T-helper 1 cell (primary cell): ENCODE measurements around the gene C10orf67.
A peak's percentile ranks its signal among the peaks of the same experiment; 100 is the strongest.
"Not testable (repeated sequence)": the region's sequence is repeated elsewhere in the genome, so short reads cannot be mapped to it uniquely, and the experiment has no call there.

ENCODE experiments used
- DNase-seq, 5 donors: peaks; one replicate each; pipeline ENCODE4 v3.0.0-alpha.2; 2012 to 2020

The C10orf67 gene

DNA sequence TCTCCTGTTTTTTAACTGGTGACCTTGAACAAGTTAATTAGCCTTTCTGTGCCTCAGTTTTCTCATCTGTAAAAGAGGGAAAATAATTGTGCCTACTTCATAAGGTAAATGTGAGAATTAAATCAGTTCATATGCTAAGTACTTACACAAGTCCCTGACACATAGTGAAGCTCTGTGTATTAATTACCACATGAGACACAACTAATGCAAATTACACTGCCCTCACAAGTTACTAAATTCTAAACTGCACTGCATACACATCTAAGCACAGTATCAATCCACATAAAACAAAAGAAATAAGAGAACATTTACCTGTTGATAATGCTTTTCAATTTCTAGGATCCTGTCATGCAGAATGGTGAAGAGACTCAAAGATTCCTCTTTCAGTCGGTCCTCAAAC lies 22.5 kb downstream of the C10orf67 start:
- DNase-seq = no peak

DNA sequence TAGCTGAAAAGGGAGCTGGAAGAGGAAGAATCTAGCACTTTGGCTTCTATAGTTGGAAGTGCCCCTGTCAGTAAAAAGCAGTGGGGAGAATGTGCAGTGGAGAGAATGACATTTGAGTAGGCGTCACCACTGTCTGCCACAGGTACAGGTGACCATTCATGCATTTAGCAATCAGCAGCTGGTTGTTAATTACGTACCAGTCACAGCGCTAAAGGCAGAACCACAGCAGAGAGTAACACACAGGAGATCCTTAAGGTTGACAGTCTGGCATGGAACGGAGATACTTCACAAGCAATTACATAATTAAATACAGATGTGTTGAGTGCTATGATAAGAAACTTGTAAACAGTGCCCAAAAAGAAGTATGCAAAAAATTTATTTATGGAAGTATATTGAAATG lies 24.8 kb downstream of the C10orf67 start:
- DNase-seq = no peak

DNA sequence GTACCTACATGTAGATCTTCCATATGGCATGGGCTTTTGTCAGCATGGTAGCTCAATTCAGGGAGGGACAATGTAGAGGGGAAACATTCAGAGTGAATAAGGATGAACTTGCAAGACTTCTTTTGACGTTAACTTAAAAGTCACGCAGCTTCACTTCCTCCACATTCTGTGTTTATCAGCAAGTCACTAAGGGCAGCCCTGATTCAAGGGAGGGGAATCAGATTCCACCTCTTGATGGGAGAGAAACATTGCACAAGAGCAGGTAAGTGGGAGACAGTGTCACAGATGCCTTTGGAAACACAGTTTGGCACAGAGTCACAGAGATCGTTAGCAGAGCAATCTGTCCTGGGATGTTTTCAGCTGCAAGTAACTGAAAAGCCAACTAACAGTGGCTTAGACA lies 26.2 kb downstream of the C10orf67 start:
- no peak for DNase-seq

DNA sequence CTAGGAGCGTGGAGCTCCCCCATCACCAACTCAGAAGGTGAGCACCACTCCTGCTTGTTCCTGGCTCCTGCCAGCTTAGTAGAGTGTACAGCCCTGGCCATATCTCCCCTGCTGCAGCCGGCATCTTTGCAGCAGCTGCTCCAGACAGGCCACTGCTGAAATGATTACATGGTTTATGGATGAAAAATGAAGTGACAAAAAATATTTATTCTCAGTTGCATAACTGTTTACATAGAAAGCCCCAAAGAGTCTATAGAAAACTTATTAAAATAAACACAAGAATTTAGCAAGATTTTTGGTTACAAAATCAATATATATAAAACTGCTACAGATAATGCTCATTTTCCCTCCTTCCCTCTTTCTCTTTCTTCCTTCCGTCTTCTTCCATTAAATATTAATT lies 27.2 kb downstream of the C10orf67 start:
- DNase-seq = no peak

DNA sequence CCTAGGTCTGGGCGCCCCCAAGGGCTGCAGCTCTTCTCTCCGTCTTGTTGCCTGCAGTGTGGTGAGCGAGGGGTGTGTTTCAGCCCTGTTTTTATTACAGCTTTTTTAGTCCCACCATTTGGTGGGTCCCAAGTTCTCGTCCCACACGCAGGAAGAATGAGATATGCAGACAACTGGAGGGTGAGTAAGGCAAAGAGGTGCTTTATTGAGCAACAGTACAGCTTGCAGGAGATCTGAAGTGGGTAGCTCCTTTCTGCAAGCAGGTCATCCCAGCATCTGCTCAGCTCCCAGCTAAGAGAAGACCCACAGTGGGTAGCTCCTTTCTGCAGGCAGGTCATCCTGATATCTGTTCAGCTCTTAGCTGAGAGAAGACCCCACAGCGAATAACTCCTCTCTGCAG lies 28.2 kb downstream of the C10orf67 start:
- no peak for DNase-seq

DNA sequence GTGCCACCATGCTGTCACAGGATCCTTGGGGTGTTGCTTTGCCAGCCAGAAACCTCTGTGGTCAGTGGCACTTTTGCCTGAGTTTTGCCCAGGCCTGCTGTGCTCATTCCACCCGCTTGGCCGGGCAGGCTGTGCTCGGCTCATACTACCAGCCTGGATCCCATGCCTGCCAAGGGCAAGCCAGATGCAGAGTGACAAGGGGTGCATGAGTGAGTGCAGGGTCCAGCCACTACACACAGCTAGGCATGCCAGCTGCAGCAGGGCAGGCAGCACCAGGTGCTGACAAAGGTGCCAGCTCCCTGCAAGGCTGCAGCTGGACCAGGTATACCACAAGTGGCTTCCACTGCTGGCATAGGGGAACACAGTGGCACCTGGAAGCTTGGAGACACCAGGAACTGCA lies 28.6 kb downstream of the C10orf67 start:
- no peak for DNase-seq

DNA sequence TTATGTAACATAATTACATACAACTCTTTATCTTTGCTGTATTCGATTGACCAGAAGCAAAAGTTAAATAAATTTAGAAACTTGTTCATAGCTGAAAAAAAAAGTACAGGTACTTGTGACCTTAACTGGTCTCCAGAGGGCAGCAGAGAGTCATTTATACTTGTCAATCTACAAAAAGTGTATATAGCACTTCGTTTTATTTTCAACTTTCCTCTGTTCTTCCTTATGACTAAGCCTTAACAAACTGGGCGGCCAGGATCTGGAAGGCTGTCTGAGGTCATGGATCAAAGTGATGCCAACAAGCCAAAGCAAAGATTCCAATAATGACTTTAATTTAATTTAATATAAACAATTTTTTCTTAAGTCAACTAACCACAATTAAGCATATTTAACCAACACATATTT lies 29.8 kb downstream of the C10orf67 start:
- DNase-seq = peak in 4 of 5 donors; percentile 17 to 69 (median 51)

DNA sequence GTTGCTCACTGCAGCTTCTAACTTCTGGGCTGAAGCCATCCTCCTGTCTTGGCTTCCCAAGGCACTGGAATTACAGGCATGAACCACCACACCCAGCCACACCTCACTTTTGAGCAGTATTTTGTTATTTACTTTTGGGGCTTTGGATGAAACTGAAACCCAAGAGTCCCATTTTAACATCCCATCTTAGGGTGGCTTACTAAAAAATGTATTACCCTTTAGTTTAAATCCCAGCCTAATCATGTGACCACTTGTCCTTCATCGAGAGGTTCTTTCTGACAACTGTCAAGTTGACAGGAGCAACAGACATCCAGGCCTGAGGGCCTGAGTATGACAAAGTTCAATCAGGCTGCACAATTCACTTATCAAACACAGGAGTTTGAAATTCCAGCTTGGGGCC lies 33.6 kb downstream of the C10orf67 start:
- DNase-seq = no peak

DNA sequence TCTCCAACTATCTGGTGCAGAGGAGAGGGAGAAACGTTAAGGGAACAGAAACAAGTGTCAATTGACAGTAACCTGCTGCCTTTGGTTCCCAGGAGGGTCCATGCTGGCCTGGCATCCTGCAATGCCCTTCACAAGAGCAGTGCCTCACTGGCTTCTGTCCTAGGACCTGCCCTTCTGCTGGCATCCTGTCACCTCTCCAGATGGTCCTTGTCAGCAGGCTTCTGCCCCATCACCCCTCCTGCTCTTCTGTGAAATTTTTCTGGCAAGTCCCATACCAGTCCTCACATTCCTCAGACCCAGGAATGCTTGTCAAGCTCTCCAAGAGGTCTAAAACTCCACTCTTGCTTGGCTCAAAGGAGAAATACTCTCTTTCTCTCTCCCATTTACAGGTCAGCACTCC lies 34.2 kb downstream of the C10orf67 start:
- DNase-seq = no peak

DNA sequence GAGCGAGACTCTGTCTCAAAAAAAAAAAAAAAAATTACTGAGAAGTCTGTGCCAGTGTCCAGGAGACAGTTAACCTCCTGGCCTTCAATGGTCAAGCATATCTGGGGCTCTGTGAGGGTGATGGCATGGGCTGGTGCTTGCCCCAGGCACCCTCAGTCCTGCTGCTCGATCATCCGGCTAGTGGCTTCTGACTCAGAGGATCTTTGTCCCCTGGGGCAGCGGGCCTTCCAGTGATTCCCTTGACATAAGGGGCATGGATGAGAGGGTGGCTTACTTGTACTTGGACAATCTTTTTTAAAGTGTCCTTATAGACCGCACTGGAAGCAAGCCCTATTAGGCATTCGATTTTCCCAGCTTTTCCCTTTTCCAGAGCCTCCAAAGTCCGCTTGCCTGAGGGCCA lies 44.6 kb downstream of the C10orf67 start:
- not testable (repeated sequence) for DNase-seq

DNA sequence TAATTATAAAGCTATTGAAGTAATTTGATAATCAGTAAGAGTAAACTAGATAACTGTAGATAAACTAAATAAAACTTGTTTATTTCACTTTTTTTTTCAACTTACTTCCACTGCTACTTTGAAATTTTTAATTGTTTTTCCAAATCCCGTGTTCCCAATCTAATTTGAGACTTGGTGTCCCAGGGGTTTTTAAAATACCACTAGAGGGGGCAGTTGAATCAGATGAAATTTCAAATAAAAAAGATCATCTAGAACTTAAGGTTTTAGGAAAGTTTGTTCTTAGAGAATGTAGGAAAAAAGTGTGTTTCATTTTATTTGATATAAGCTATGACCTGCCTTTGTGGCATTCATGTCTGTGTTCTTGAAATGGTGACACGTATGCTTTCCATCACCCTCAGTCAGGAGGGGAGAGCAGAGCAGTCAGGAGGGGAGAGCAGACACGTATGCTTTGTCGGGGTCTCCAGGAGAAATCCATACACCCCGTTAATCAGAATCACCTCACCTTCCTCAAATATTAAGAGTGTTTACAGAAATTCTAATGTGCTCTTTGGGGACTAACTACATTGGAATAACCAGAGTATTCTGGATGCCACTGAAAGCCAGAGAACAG lies 49.9 kb downstream of the C10orf67 start:
- no peak for DNase-seq

DNA sequence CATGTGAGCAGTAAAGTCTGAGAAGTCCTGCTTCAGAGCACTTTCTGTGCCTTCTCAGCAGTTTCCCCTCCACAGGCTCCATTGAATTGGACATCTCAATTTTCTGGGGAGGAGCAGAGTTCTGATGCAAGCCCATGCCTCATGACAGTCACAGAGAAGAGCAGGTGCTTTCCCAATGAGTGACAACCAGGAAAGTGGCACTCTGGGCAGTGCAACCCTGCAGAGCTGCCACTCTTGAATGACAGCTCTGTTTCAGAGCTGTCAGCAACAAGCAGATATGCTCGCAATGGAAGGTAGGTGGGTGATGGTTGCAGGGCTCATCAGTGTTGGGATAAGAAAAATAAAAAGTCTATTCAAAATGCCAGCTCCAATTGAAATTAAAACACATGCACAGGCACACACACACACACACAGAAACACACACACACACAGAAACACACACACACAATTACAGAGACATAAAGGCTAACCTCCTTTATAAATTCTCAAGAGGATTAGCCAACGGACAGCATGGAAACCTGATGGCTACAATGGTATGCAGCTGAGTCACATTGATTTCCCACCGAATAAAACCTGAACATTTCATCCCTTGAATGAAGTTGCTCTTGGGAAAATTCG lies 50.5 kb downstream of the C10orf67 start:
- no peak for DNase-seq

DNA sequence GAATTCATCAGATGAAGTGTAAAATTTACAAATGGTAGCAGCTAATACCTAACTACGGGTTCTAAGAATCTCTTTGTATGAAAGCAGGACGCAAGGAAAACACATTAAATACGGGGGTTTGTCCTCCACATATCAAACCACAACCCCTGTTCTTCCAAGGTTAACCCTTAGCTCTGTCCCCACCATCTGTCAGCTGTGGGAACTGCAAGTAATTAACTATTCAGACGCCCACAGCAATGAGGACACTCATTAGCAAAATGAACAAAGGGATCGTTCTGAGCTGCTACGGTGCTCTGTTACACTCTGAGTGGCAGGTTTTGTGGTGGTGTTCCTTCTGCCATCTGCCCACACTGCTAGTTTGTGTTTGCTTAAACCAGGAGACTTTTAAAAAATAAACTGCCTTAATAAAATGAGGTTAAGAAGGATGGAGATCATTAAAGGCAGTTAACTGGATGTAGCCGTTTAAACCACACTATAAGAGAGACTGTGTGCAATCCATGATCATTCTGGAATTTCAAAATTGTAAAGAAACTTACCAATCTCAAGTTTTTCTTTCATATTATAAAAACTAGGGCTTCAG lies 51.4 kb downstream of the C10orf67 start:
- DNase-seq = peak in 2 of 5 donors; percentile 17 to 18

DNA sequence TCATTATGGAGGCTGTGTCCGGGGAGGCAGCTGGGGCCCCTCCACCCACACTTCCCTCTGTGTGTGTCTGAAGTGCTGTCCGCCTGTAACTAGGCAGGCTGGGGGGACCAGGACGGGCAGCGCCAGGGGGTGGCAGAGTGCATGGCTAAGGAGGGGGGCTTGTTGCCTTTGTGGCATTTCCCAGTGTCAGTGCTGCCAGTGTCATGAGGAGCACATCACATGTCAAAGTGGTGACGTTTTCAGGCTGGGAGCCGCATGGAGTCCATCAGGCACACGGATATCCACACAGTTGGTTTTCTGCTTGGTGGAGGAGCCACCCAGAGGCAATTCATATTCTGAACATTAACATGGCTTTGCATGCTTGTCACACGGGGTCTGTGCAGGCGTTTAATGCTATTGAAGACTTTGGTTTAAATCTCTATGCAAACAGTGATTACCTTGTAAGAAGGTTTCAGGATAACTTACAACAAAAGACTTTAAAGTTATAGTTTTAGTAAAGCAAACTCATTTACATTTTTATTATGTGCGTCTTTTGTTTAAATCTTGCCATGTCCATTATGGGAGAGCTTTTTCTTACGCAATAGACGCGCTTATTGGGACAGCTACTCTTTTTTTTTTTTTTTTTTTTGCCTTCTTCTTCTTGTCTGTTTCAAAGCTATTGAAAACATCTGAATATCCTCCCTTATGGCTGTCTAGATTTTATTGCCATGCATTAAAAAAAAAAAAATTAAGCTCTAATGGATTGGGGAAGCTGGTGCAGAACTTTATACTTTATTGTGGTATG lies 52.9 kb downstream of the C10orf67 start:
- no peak for DNase-seq

DNA sequence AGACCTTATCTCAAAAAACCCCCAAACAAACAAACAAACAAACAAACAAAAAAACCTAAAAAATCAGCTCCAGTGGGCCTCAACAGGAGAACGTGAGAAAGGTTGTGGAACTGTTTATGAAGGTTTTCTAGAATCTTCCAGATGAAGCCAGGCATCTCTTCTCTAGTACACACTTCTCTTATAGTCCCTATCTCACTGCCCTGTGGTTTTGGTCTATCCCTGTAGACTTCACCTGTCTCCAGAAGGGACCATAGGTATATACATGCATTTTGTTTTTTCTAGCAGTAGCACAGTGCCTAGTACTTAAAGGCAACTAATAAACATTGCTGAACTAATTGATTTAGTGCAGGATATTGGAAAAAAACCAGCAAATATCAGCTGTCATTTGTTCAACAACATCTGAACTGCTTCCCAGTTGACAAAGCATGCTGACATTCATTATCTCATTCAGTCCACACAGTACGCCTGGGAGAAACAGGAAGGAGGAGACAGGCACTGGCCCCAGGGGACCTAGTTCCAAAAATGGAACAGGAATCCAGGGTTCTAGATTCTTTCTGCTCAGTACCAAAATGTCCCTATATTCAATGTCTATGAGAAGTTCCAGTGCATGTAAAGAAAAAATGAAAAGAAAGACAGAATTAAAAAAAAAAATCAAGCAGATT lies 59.8 kb downstream of the C10orf67 start:
- no peak for DNase-seq

DNA sequence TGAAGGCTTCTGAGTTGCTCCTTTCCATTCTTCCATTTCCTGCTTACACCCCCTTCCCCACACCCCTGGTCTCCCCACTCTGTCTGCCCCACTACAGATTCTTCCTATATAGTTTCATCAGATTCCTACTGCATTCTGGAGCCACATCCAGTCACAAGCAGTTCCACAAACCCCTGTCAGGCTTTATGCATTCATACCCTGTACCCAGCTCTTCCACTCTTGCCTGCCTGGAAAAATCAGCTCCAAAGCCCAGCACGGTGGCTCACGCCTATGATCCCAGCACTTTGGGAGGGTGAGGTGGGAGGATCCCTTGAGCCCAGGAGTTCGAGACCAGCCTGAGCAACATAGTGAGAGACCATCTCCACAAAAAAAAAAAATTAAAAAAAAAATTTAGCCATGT lies 60.4 kb downstream of the C10orf67 start:
- DNase-seq = no peak

DNA sequence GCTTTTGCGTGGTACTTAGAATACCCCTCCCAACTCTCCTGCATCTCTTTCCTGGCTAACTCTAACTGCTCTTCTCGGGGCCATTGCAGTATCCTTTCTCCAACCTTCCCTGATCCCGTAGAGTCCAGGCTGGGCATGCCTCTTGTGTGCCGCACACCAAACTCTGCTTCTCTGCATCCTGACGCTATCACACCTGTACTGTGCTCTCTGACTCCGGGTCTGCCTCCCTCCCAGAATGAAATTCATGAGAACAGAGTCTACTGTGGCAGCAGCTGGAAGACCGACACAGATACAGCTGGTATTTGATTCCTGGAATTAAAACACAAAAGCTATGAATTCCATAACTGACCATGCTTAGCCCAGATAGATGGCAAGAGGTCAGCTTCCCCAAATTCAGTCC lies 60.9 kb downstream of the C10orf67 start:
- DNase-seq = no peak

DNA sequence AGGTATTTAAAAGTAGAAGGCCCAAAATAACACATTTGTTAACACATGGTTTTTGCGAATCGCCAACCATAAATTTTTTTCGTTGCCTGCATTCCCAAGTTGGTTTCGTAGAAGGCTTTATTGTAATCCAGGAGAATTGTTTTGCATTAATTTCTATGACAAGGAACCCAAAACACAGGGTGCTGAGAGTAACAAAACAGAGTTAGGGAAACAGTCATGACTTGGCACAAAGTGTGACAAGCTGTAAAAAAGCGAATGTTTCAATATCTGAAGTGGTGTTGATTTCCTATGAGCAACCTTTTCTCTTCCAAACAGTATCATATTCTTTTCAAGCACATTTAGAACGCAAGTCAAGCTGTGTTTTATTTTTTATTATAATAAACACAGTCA lies 63.6 kb downstream of the C10orf67 start:
- DNase-seq = no peak

DNA sequence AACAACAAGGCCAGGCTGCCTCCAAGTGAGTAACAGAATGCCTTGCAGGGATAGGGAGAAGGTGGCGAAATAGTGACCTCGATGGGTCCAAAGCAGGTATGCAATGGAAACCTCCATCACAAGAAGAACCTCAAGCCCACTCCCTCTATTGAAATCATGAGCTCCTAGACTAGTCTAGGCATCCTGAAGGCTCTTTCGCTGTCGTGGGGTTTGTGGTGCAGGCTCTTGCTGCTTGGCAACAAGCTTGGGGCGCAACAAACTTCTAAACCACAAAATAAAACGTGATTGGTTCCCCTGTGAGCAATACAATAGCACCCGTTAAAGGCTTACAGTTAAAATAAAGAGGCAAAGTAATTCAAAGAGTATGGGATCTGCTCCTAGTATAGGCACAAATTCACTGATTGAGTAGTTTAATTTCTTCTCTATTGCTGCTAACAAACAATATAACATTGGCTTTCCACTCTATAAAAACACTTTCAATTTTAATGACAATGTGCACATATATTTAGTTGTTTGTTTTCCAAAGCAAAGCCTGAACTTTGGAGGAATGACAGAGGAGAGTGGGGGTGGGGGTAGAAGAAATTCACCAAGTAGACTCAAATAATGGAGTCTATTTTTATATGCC lies 64.1 kb downstream of the C10orf67 start:
- DNase-seq = no peak

DNA sequence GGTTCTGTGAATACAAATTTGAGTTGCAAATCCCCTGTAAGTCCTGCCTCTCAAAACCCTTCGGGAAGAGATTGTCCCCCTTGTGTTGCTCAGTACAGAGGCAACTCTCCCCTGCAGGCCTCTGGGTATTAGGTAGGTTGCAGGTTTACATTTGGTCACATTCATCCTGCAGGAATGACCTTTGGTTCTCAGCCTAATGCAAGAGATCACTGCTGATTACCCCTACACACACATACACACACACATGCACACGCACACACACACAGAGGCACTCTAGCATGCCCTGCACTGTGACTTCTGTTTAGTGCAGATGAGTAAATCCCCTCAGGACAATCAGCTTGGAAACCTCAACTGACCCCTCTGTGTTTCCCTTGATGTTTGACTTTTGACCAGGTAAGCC lies 69.2 kb downstream of the C10orf67 start:
- no peak for DNase-seq

DNA sequence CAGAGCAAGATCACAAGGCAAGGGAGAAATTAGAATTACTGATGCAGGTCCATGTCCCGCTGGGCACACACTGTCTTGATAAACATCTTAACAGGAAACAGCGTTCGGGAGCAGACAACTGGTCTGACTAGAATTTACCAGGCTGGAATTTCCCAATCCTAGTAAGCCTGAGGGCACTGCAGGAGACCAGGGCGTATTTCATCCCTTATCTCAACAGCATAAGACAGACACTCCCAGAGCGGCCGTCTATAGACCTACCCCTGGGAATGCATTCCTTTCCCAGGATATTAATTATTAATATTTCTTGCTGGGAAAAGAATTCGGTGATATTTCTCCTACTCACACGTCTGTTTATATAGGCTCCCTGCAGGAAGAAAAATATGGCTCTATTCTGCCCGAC lies 70.4 kb downstream of the C10orf67 start:
- DNase-seq = not testable (repeated sequence)

DNA sequence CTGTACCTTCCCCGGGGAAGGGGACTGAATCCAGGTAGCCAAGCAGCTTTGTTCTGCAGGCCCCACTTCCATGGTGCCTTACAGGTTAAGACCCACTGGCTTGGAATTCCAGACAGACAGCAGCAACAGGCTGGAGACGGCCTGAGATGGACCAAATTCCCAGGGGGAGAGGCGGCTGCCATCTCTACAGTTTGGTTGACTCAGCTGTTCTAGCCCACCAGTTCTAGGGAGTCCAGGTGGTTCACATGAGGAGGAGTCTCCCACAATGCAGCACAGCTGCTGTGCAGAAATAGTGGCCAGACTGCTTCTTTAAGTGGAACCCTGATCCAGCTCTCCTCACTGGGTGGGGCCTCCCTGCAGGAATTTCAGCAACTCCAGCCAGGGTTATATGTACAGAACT lies 74.1 kb downstream of the C10orf67 start:
- DNase-seq = no peak
